DOHH2 (cell line): Measurements from ENCODE around the gene AXIN2.

Experiments used
- CTCF ChIP-seq: fragments of 200-600 bp; sonication (generic); IDR thresholded peaks from one replicate; pipeline ENCODE4 v1.5.1; 2014; ENCODE audit warnings: antibody characterized with exemption, mild to moderate bottlenecking, low read depth, low read length; ENCODE audit not compliant: poor library complexity, severe bottlenecking
- EZH2phosphoT487 ChIP-seq: fragments of 200-600 bp; sonication (generic); IDR thresholded peaks from 2 replicates; pipeline ENCODE4 v1.6.1; 2017; ENCODE audit warnings: borderline replicate concordance, mild to moderate bottlenecking, antibody characterized with exemption, low read length, moderate library complexity, mixed read lengths

- TF ChIP-seq CTCF (no peak), EZH2phosphoT487 (no peak)
Measured at GRCh38 chr17:65527857-65528591, 33.4 kb downstream of the AXIN2 start.
